Endothelial cell of umbilical vein (primary cell): ENCODE results near the gene KIAA2012.

Source experiments
- EZH2 ChIP-seq: IDR thresholded peaks from 2 replicates; pipeline ENCODE4 v1.6.1; 2012; ENCODE audit warnings: borderline replicate concordance, low read depth, mild to moderate bottlenecking, moderate library complexity, low read length, inconsistent platforms; ENCODE audit not compliant: severe bottlenecking
- FOS ChIP-seq: IDR thresholded peaks from 2 replicates; pipeline ENCODE4 v1.6.1; 2011; ENCODE audit warnings: mild to moderate bottlenecking, low read length, moderate library complexity, borderline replicate concordance; ENCODE audit not compliant: insufficient read depth
- GATA2 ChIP-seq: IDR thresholded peaks from 2 replicates; pipeline ENCODE4 v1.7.0; 2011; ENCODE audit warnings: low read depth, mild to moderate bottlenecking, moderate library complexity, mixed read lengths, low read length; ENCODE audit not compliant: insufficient read length, insufficient read depth
- JUN ChIP-seq: IDR thresholded peaks from 2 replicates; pipeline ENCODE4 v1.6.1; 2011; ENCODE audit warnings: borderline replicate concordance, low read depth; ENCODE audit not compliant: insufficient read length, insufficient read depth
- MAX ChIP-seq: IDR thresholded peaks from 2 replicates; pipeline ENCODE4 v1.6.1; 2011; ENCODE audit not compliant: insufficient read depth, insufficient read length
- MYC ChIP-seq: IDR thresholded peaks from one replicate; pipeline ENCODE4 v1.6.1; 2011; ENCODE audit warnings: mild to moderate bottlenecking, low read depth, low read length
- POLR2A ChIP-seq: IDR thresholded peaks from 2 replicates; pipeline ENCODE4 v1.6.1; 2012; ENCODE audit warnings: low read depth, mild to moderate bottlenecking, control low read depth, low read length
- POLR2AphosphoS5 ChIP-seq: IDR thresholded peaks from 2 replicates; pipeline ENCODE4 v1.6.1; 2012; ENCODE audit warnings: low read depth, mild to moderate bottlenecking, control low read depth, low read length, moderate library complexity; ENCODE audit not compliant: insufficient read depth
- TF ChIP-seq, protein P1 (sequence below), 2 donors: IDR thresholded peaks; 1 replicate in 1 of 2; 2 replicates in 1 of 2; pipeline ENCODE4 v1.5.1; 2011; ENCODE audit warnings: low read length in 2 of 2, mild to moderate bottlenecking in 2 of 2, moderate library complexity in 2 of 2, control low read depth in 1 of 2, inconsistent platforms in 1 of 2, low read depth in 1 of 2; ENCODE audit not compliant: insufficient read depth in 1 of 2; ENCODE audit errors: extremely low read depth in 1 of 2

DNA sequence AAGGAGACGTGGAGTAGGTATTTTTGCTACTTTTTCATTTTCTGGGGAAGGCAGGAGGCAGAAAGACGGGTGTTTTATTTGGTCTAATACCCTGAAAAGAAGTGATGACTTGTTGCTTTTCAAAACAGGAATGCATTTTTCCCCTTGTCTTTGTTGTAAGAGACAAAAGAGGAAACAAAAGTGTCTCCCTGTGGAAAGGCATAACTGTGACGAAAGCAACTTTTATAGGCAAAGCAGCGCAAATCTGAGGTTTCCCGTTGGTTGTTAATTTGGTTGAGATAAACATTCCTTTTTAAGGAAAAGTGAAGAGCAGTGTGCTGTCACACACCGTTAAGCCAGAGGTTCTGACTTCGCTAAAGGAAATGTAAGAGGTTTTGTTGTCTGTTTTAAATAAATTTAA lies 36.0 kb upstream of the KIAA2012 start:
- TF ChIP-seq, protein P1, sequence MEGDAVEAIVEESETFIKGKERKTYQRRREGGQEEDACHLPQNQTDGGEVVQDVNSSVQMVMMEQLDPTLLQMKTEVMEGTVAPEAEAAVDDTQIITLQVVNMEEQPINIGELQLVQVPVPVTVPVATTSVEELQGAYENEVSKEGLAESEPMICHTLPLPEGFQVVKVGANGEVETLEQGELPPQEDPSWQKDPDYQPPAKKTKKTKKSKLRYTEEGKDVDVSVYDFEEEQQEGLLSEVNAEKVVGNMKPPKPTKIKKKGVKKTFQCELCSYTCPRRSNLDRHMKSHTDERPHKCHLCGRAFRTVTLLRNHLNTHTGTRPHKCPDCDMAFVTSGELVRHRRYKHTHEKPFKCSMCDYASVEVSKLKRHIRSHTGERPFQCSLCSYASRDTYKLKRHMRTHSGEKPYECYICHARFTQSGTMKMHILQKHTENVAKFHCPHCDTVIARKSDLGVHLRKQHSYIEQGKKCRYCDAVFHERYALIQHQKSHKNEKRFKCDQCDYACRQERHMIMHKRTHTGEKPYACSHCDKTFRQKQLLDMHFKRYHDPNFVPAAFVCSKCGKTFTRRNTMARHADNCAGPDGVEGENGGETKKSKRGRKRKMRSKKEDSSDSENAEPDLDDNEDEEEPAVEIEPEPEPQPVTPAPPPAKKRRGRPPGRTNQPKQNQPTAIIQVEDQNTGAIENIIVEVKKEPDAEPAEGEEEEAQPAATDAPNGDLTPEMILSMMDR (IDR thresholded peaks at IDR 0.05; ENCODE audit: extremely low read depth in 1 of 2, insufficient read depth in 1 of 2, low read depth in 1 of 2, low read length in 2 of 2), result no peak
- no peak for TF ChIP-seq MYC
- no peak for TF ChIP-seq POLR2AphosphoS5
- TF ChIP-seq POLR2A, result no peak
- TF ChIP-seq JUN, result no peak
- no peak for TF ChIP-seq EZH2
- no peak for TF ChIP-seq GATA2
- TF ChIP-seq MAX, result no peak
- no peak for TF ChIP-seq FOS
